Psoas muscle (tissue), 8 donors: ENCODE measurements around the gene ZNF107. TPM values are rescaled to one million over a fixed set of nuclear protein-coding genes. Genes with fewer than 3 reads are reported as not detected.
"Not testable (repeated sequence)": the region's sequence is repeated elsewhere in the genome, so short reads cannot be mapped to it uniquely, and the experiment has no call there.

Experiments used
- ATAC-seq, 4 donors: fragments of 200-7000 bp; cut with Tn5 transposase; one replicate each; pipeline ENCODE4 v1.9.1; 2020; ENCODE audit warnings: moderate library complexity in 3 of 4, mild to moderate bottlenecking in 2 of 4
- DNase-seq, 2 donors: peaks; one replicate each; pipeline ENCODE4 v3.0.0-alpha.2; 2020
- H3K27ac ChIP-seq: fragments of 200-600 bp; one replicate; pipeline ENCODE4 v1.8.0; 2022
- H3K27me3 ChIP-seq, 3 donors: fragments of 200-600 bp in 1 of 3; one replicate each; pipeline versions ENCODE4 v1.6.1 to v1.8.0; 2013 to 2022; ENCODE audit warnings: low read length in 2 of 3, mild to moderate bottlenecking in 2 of 3, moderate library complexity in 1 of 3; ENCODE audit not compliant: insufficient read depth in 3 of 3
- H3K36me3 ChIP-seq, 2 donors: fragments of 200-600 bp in 1 of 2; one replicate each; pipeline versions ENCODE4 v1.6.1 to v1.8.0; 2013 to 2022; ENCODE audit warnings: low read depth in 1 of 2, mild to moderate bottlenecking in 1 of 2, moderate library complexity in 1 of 2; ENCODE audit not compliant: insufficient read depth in 1 of 2
- H3K4me1 ChIP-seq: fragments of 200-600 bp; one replicate; pipeline ENCODE4 v1.8.0; 2022
- H3K4me3 ChIP-seq: fragments of 200-600 bp; one replicate; pipeline ENCODE4 v1.8.0; 2022; ENCODE audit warnings: mild to moderate bottlenecking
- H3K9me3 ChIP-seq: fragments of 200-600 bp; one replicate; pipeline ENCODE4 v1.8.0; 2022
- CTCF ChIP-seq: fragments of 200-600 bp; IDR thresholded peaks from one replicate; pipeline ENCODE4 v1.8.0; 2022; ENCODE audit warnings: antibody characterized with exemption
- WGBS, 3 donors: extraction: QIAGEN DNeasy Blood & Tissue Kit; methylation state at CpG; one replicate each; pipeline versions ENCODE4 v1.1.6 to v1.1.7; 2013; 5-methylcytosine and 5-hydroxymethylcytosine counted together
- intact Hi-C, 2 donors: fragments of 100-400 bp; cut with DNase I; formaldehyde crosslinking; loops; one replicate each; pipeline versions ENCODE4 v1.11.0 to v1.14.2; 2022
- polyA plus RNA-seq, 3 donors: library from polyadenylated mRNA; stranded (reverse); fragments of 200-250 nt; gene quantifications; one replicate each; pipeline ENCODE4 v1.2.3, GENCODE V29; 2013
- total RNA-seq, 4 donors: library from RNA; stranded (reverse); fragmentation: NEBNext Ultra II Directional in 2 of 4; extraction: Animal tissue kit (Norgen Biotek cat#: 25700) in 2 of 4; gene quantifications; one replicate each; pipeline versions ENCODE4 v1.2.1 to v1.2.4, GENCODE V29; 2021 to 2023
- donor health status: healthy with polysubstance abuse.
- donor health status: DM: no; HTN: no; CAD: no; lungs with moderate emphysema.
- donor health status: Bipolar disorder and iron deficiency.
- donor health status: healthy.
- donor health status: DM: yes; HTN: yes; CAD: no.
- donor health status: DM: no; HTN: no; CAD: no.
- donor health status: DM: no; HTN: no; CAD: no.
- donor health status: DM: yes; HTN: yes; CAD: no.

Gene ZNF107
- total and polyA plus RNA-seq, 7 donors, result 0.38 to 1.4 (median 1.2) TPM

GRCh38 chr7:64733550-64734240 lies 67.8 kb downstream of the ZNF107 start:
- ATAC-seq (no peak), DNase-seq (no peak)
- no peaks in the 10 kb centered on the region for H3K27me3 ChIP-seq
- no peaks in the 10 kb centered on the region for H3K36me3 ChIP-seq
- WGBS, 3 donors, result 89 to 94% (median 90%) methylated on average over 8 of the region's 8 CpGs
- H3K9me3 ChIP-seq, result no peaks in the 10 kb centered on the region
- no peak for TF ChIP-seq CTCF
- no peaks in the 10 kb centered on the region for H3K4me1 ChIP-seq
- H3K4me3 ChIP-seq, result no peak overlapping the region
- H3K27ac ChIP-seq, result no peak overlapping the region
- intact Hi-C loops, result no loop called here

GRCh38 chr7:64736575-64736974 lies 70.6 kb downstream of the ZNF107 start:
- WGBS, 3 donors, result 94 to 97% (median 95%) methylated on average over 20 of the region's 20 CpGs
- Histone ChIP-seq H3K27me3 (no peaks in the 10 kb centered on the region), H3K4me1 (no peaks in the 10 kb centered on the region), H3K4me3 (no peak overlapping the region), H3K36me3 (no peaks in the 10 kb centered on the region), H3K27ac (no peak overlapping the region), H3K9me3 (no peaks in the 10 kb centered on the region)
- intact Hi-C loops, result no loop called here
- DNase-seq, result no peak
- no peak for TF ChIP-seq CTCF
- ATAC-seq, result no peak

DNA sequence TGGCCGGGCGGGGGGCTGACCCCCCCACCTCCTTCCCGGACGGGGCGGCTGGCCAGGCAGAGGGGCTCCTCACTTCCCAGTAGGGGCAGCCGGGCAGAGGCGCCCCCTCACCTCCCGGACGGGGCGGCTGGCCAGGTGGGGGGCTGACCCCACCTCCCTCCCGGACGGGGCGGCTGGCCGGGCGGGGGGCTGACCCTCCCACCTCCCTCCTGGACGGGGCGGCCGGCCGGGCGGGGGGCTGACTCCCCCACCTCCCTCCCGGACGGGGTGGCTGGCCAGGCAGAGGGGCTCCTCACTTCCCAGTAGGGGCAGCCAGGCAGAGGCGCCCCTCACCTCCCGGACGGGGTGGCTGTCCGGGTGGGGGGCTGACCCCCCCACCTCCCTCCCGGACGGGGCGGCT lies 72.5 kb downstream of the ZNF107 start:
- H3K9me3 ChIP-seq, H3K27me3 ChIP-seq, DNase-seq, H3K4me3 ChIP-seq, H3K36me3 ChIP-seq, H3K4me1 ChIP-seq, intact Hi-C loops, H3K27ac ChIP-seq, ATAC-seq: not testable (repeated sequence)
- 97% methylated on average over 6 to 19 of the region's 29 CpGs; no CpG with 5 or more reads in 1 of the 3 donors for WGBS, 3 donors

DNA sequence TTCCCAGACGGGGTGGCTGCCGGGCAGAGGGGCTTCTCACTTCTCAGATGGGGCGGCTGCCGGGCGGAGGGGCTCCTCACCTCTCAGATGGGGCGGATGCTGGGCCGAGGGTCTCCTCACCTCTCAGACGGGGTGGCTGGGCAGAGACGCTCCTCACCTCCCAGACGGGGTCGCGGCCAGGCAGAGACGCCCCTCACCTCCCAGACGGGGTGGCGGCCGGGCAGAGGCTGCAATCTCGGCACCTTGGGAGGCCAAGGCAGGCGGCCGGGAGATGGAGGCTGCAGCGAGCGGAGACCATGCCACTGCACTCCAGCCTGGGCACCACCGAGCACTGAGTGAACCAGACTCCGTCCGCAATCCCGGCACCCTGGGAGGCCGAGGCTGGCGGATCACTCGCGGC lies 73.0 kb downstream of the ZNF107 start:
- ATAC-seq, H3K4me1 ChIP-seq, H3K36me3 ChIP-seq, H3K4me3 ChIP-seq, DNase-seq, intact Hi-C loops, H3K27ac ChIP-seq, H3K9me3 ChIP-seq, H3K27me3 ChIP-seq: not testable (repeated sequence)
- WGBS, 3 donors, result 94 to 99% (median 97%) methylated on average over 10 to 29 of the region's 29 CpGs

- WGBS, 3 donors, result 84 to 90% (median 86%) methylated on average over 4 of the region's 4 CpGs
- ATAC-seq, result no peak
- no peaks in the 10 kb centered on the region for H3K4me1 ChIP-seq
- DNase-seq, result no peak
- peaks cover 5% of the 10 kb centered on the region for H3K9me3 ChIP-seq
- no peak for TF ChIP-seq CTCF
- intact Hi-C loops, result loop anchor here in 1 of 2 donors (1.0 kb wide), 1 partner anchor 44 kb away; no protein-coding TSS in a partner anchor
- no peaks in the 10 kb centered on the region for H3K27me3 ChIP-seq
- no peak overlapping the region for H3K27ac ChIP-seq
- no peaks in the 10 kb centered on the region for H3K36me3 ChIP-seq
- no peak overlapping the region for H3K4me3 ChIP-seq
Observed at GRCh38 chr7:64744680-64745079, 78.7 kb downstream of the ZNF107 start.

DNA sequence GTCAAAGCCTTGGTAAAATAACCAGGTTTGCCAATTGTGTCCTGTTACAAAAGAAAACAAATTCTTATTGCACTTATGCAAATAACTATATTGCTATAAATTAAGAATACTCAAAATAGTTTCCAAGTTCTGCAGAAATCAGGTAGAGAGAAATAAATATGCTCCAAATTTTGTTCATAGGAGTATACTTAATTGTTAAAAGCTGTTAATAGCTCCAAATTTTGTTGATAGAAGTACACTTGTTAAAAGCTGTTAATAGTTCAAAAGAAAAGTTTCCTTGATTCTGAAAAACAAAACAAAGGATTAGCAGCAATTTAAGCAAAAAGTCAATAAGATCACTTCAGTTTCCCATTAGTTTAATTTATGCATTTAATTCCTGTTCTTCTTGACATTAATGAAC lies 81.9 kb downstream of the ZNF107 start:
- H3K27ac ChIP-seq, result no peak overlapping the region
- H3K27me3 ChIP-seq, result no peaks in the 10 kb centered on the region
- TF ChIP-seq CTCF, result no peak
- peaks cover 5% of the 10 kb centered on the region for H3K9me3 ChIP-seq
- no peak for DNase-seq
- no peak for ATAC-seq
- intact Hi-C loops, result no loop called here
- H3K36me3 ChIP-seq, result no peaks in the 10 kb centered on the region
- no peaks in the 10 kb centered on the region for H3K4me1 ChIP-seq
- H3K4me3 ChIP-seq, result no peak overlapping the region
